Stimulated activated naive B cell treated with anti-CD40 and anti-IgM and Interleukin-4, amounts not matched to agents 10 μg/mL and 1 μg/mL and 100 μg/mL, for 72 hours (primary cell): ENCODE data around the gene GAB2.
A peak's percentile ranks its signal among the peaks of the same experiment; 100 is the strongest.
"Not testable (repeated sequence)": the region's sequence is repeated elsewhere in the genome, so short reads cannot be mapped to it uniquely, and the experiment has no call there.

Experiments used
- ATAC-seq, 2 donors: fragments of 150-1000 bp; cut with Tn5 transposase; replicated peaks; 2 replicates each; pipeline ENCODE4 v1.10.0; 2021; ENCODE audit warnings: moderate library complexity in 1 of 2
- DNase-seq: peaks from one replicate; pipeline ENCODE4 v3.0.0; 2021
- H3K27ac Mint-ChIP-seq: one replicate; pipeline ENCODE4 v1.8.0; 2022; ENCODE audit warnings: mild to moderate bottlenecking, mixed read lengths
- H3K27me3 Mint-ChIP-seq, 2 donors: one replicate each; pipeline ENCODE4 v1.8.0; 2022; ENCODE audit warnings: mixed read lengths in 2 of 2
- H3K36me3 Mint-ChIP-seq, 2 donors: one replicate each; pipeline ENCODE4 v1.8.0; 2022; ENCODE audit warnings: mixed read lengths in 2 of 2, mild to moderate bottlenecking in 1 of 2
- H3K4me1 Mint-ChIP-seq, 2 donors: one replicate each; pipeline ENCODE4 v1.8.0; 2022; ENCODE audit warnings: mixed read lengths in 2 of 2, mild to moderate bottlenecking in 1 of 2
- H3K4me3 Mint-ChIP-seq, 2 donors: one replicate each; pipeline ENCODE4 v1.8.0; 2022; ENCODE audit warnings: mild to moderate bottlenecking in 2 of 2, mixed read lengths in 2 of 2, moderate library complexity in 1 of 2
- H3K9me3 Mint-ChIP-seq, 2 donors: one replicate each; pipeline ENCODE4 v1.8.0; 2022; ENCODE audit warnings: mixed read lengths in 2 of 2, mild to moderate bottlenecking in 1 of 2

The GAB2 gene

GRCh38 chr11:78377625-78378418, 39.8 kb downstream of the GAB2 start:
- no peak overlapping the region for H3K4me3 Mint-ChIP-seq

GRCh38 chr11:78376858-78377257, 40.8 kb downstream of the GAB2 start:
- ATAC-seq: no peak
- no peaks in the 10 kb centered on the region for H3K27me3 Mint-ChIP-seq
- H3K4me1 Mint-ChIP-seq: peaks cover 7 to 44% of the 10 kb centered on the region in 2 donors
- no peak overlapping the region for H3K27ac Mint-ChIP-seq
- no peak overlapping the region for H3K4me3 Mint-ChIP-seq
- peaks cover 5 to 8% of the 10 kb centered on the region in 2 donors for H3K9me3 Mint-ChIP-seq
- H3K36me3 Mint-ChIP-seq: peaks cover 8 to 15% of the 10 kb centered on the region in 2 donors
- no peak for DNase-seq

More at GRCh38 chr11:78377625-78378418, 39.8 kb downstream of the GAB2 start:
- Mint-ChIP-seq H3K27me3 (no peaks in the 10 kb centered on the region), H3K4me1 (peaks cover 4 to 35% of the 10 kb centered on the region in 2 donors), H3K9me3 (peaks cover 5 to 8% of the 10 kb centered on the region in 2 donors), H3K36me3 (peaks cover 8 to 15% of the 10 kb centered on the region in 2 donors), H3K27ac (no peak overlapping the region)
- DNase-seq (no peak), ATAC-seq (no peak)

GRCh38 chr11:78374917-78375316, 42.7 kb downstream of the GAB2 start:
- peaks cover 8 to 15% of the 10 kb centered on the region in 2 donors for H3K36me3 Mint-ChIP-seq
- DNase-seq: no peak
- no peak overlapping the region for H3K4me3 Mint-ChIP-seq
- no peak for ATAC-seq
- H3K9me3 Mint-ChIP-seq: peaks cover 5 to 8% of the 10 kb centered on the region in 2 donors
- no peaks in the 10 kb centered on the region for H3K27me3 Mint-ChIP-seq
- peaks cover 17 to 51% of the 10 kb centered on the region in 2 donors for H3K4me1 Mint-ChIP-seq
- H3K27ac Mint-ChIP-seq: no peak overlapping the region

GRCh38 chr11:78373689-78374088, 43.9 kb downstream of the GAB2 start:
- DNase-seq: no peak
- H3K27me3 Mint-ChIP-seq: no peaks in the 10 kb centered on the region
- peaks cover 5 to 8% of the 10 kb centered on the region in 2 donors for H3K9me3 Mint-ChIP-seq
- H3K4me3 Mint-ChIP-seq: no peak overlapping the region
- peaks cover 8 to 15% of the 10 kb centered on the region in 2 donors for H3K36me3 Mint-ChIP-seq
- ATAC-seq: no peak
- peaks cover 15 to 39% of the 10 kb centered on the region in 2 donors for H3K4me1 Mint-ChIP-seq
- no peak overlapping the region for H3K27ac Mint-ChIP-seq

GRCh38 chr11:78372114-78372768, 45.4 kb downstream of the GAB2 start:
- H3K27ac Mint-ChIP-seq: no peak overlapping the region
- H3K4me3 Mint-ChIP-seq: no peak overlapping the region
- ATAC-seq: no peak
- H3K9me3 Mint-ChIP-seq: peaks cover 5 to 8% of the 10 kb centered on the region in 2 donors
- peaks cover 4 to 10% of the 10 kb centered on the region in 2 donors for H3K36me3 Mint-ChIP-seq
- H3K4me1 Mint-ChIP-seq: peaks cover 13 to 34% of the 10 kb centered on the region in 2 donors
- no peak for DNase-seq
- H3K27me3 Mint-ChIP-seq: no peaks in the 10 kb centered on the region

GRCh38 chr11:78371221-78371891, 46.3 kb downstream of the GAB2 start:
- Mint-ChIP-seq H3K4me1 (peaks cover 13 to 34% of the 10 kb centered on the region in 2 donors), H3K27ac (no peak overlapping the region)
- ATAC-seq: peak; percentile 69 to 71

GRCh38 chr11:78370406-78371172, 47.0 kb downstream of the GAB2 start:
- no peaks in the 10 kb centered on the region for H3K36me3 Mint-ChIP-seq
- no peak for DNase-seq
- no peak overlapping the region for H3K27ac Mint-ChIP-seq
- H3K4me1 Mint-ChIP-seq: peaks cover 13 to 29% of the 10 kb centered on the region in 2 donors
- ATAC-seq: no peak
- no peak overlapping the region for H3K4me3 Mint-ChIP-seq
- no peaks in the 10 kb centered on the region for H3K9me3 Mint-ChIP-seq
- no peaks in the 10 kb centered on the region for H3K27me3 Mint-ChIP-seq

More at GRCh38 chr11:78371221-78371891, 46.3 kb downstream of the GAB2 start:
- Mint-ChIP-seq H3K4me3 (no peak overlapping the region), H3K36me3 (peaks cover under 1% of the 10 kb centered on the region in 2 donors), H3K9me3 (peaks cover under 1% of the 10 kb centered on the region in 2 donors), H3K27me3 (no peaks in the 10 kb centered on the region)
- DNase-seq: no peak

- no peak for ATAC-seq
Measured at GRCh38 chr11:78365381-78365792, 52.2 kb downstream of the GAB2 start.

GRCh38 chr11:78364128-78364751, 53.4 kb downstream of the GAB2 start:
- Mint-ChIP-seq H3K4me1 (peaks cover 4 to 23% of the 10 kb centered on the region in 2 donors), H3K27me3 (no peaks in the 10 kb centered on the region), H3K36me3 (no peaks in the 10 kb centered on the region), H3K27ac (no peak overlapping the region), H3K9me3 (no peaks in the 10 kb centered on the region), H3K4me3 (no peak overlapping the region)
- ATAC-seq (no peak), DNase-seq (no peak)

More at GRCh38 chr11:78365381-78365792, 52.2 kb downstream of the GAB2 start:
- Mint-ChIP-seq H3K4me3 (no peak overlapping the region), H3K4me1 (peaks cover 5 to 15% of the 10 kb centered on the region in 2 donors), H3K9me3 (no peaks in the 10 kb centered on the region), H3K27ac (no peak overlapping the region), H3K36me3 (no peaks in the 10 kb centered on the region), H3K27me3 (no peaks in the 10 kb centered on the region)
- no peak for DNase-seq

- Mint-ChIP-seq H3K36me3 (no peaks in the 10 kb centered on the region), H3K9me3 (no peaks in the 10 kb centered on the region), H3K27ac (no peak overlapping the region), H3K4me1 (peaks cover 4 to 29% of the 10 kb centered on the region in 2 donors), H3K27me3 (no peaks in the 10 kb centered on the region), H3K4me3 (no peak overlapping the region)
- ATAC-seq (no peak), DNase-seq (no peak)
Measured at GRCh38 chr11:78363024-78363619, 54.5 kb downstream of the GAB2 start.

GRCh38 chr11:78361228-78361627, 56.4 kb downstream of the GAB2 start:
- DNase-seq (no peak), ATAC-seq (no peak)
- H3K4me1 Mint-ChIP-seq: peaks cover 4 to 39% of the 10 kb centered on the region in 2 donors
- H3K27ac Mint-ChIP-seq: no peak overlapping the region
- H3K4me3 Mint-ChIP-seq: no peak overlapping the region
- no peaks in the 10 kb centered on the region for H3K27me3 Mint-ChIP-seq
- peaks cover 0 to 5% of the 10 kb centered on the region in 2 donors for H3K9me3 Mint-ChIP-seq
- H3K36me3 Mint-ChIP-seq: peaks cover 3 to 4% of the 10 kb centered on the region in 2 donors

GRCh38 chr11:78359921-78360320, 57.7 kb downstream of the GAB2 start:
- H3K27ac Mint-ChIP-seq: no peak overlapping the region
- H3K9me3 Mint-ChIP-seq: peaks cover 0 to 5% of the 10 kb centered on the region in 2 donors
- ATAC-seq (no peak), DNase-seq (no peak)
- H3K4me1 Mint-ChIP-seq: peaks cover 2 to 39% of the 10 kb centered on the region in 2 donors
- H3K36me3 Mint-ChIP-seq: peaks cover 3 to 4% of the 10 kb centered on the region in 2 donors
- no peaks in the 10 kb centered on the region for H3K27me3 Mint-ChIP-seq
- H3K4me3 Mint-ChIP-seq: no peak overlapping the region

GRCh38 chr11:78357924-78358323, 59.7 kb downstream of the GAB2 start:
- not testable (repeated sequence) for DNase-seq, H3K4me3 Mint-ChIP-seq, H3K27ac Mint-ChIP-seq, H3K36me3 Mint-ChIP-seq, H3K27me3 Mint-ChIP-seq, ATAC-seq, H3K9me3 Mint-ChIP-seq
- H3K4me1 Mint-ChIP-seq: peaks cover 5 to 42% of the 10 kb centered on the region in 2 donors
